ENCODE data around the gene FLT3. TPM values are rescaled to one million over a fixed set of nuclear protein-coding genes. Genes with fewer than 3 reads are reported as not detected.

The FLT3 gene
- polyA plus RNA-seq, 1 of the 3 experiments (the other 2 are of a cell fraction): not detected

DNA sequence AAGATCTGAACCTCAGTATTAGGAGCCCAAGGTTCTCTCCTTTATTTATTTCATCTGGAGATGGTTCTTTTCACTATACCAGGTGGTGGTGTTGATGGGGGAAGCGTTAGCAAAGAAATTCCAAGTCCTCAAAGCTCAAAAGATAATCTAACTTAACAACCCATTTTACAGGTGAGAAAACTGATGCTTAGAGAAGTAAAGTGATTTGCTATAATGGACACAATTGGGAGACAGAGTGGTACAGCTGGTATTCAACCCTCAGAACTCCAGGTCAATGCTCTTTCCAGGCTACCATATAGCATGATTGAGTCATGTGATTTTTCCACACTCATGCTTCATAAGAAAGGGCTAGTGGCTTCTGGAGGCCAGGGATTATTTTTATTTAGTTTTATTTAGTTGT lies 86.9 kb downstream of the FLT3 start:
- Histone ChIP-seq H3K27ac (ENCODE audit: low read depth in 2 of 2, low read length in 1 of 2) (no peak overlapping the region), H4K20me1 (ENCODE audit: insufficient read depth) (no peaks in the 10 kb centered on the region), H3K4me3 (ENCODE audit: low read depth in 2 of 2, low read length in 1 of 2) (no peak overlapping the region), H3K9me2 (no peaks in the 10 kb centered on the region), H3K9ac (no peak overlapping the region), H3K9me3 (no peaks in the 10 kb centered on the region), H2AFZ (ENCODE audit: low read depth) (no peak overlapping the region), H3F3A (replicated peaks; ENCODE audit: insufficient read depth) (no peaks in the 10 kb centered on the region), H3K79me2 (ENCODE audit: insufficient read depth) (no peaks in the 10 kb centered on the region), H3K27me3 (ENCODE audit: insufficient read depth) (peaks cover 40% of the 10 kb centered on the region; the same call in 1 of the 2 replicates), H3K36me3 (replicated peaks in 1 of 2; ENCODE audit: control insufficient read depth in 1 of 2, insufficient read depth in 2 of 2, low read length in 1 of 2) (no peaks in the 10 kb centered on the region), H3K4me2 (no peak overlapping the region), H3K4me1 (ENCODE audit: control insufficient read depth in 1 of 2, insufficient read depth in 2 of 2, low read depth in 1 of 2, low read length in 1 of 2) (no peaks in the 10 kb centered on the region)
- ChIA-PET POLR2A (no interaction called here), CTCF (interaction anchor here (1.0 kb wide), 1 partner anchor 15 kb away, joined by 3 read pairs; no protein-coding TSS in a partner anchor)
- TF ChIP-seq, protein P1, sequence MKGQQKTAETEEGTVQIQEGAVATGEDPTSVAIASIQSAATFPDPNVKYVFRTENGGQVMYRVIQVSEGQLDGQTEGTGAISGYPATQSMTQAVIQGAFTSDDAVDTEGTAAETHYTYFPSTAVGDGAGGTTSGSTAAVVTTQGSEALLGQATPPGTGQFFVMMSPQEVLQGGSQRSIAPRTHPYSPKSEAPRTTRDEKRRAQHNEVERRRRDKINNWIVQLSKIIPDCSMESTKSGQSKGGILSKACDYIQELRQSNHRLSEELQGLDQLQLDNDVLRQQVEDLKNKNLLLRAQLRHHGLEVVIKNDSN (IDR thresholded peaks at IDR 0.05; ENCODE audit: borderline replicate concordance, low read depth): no peak
- TF ChIP-seq GABPA (IDR thresholded peaks at IDR 0.05; ENCODE audit: low read depth): no peak
- TF ChIP-seq FOXM1 (IDR thresholded peaks at IDR 0.05; ENCODE audit: low read depth): no peak
- no peak for TF ChIP-seq YY1 (IDR thresholded peaks at IDR 0.05; ENCODE audit: low read depth)
- no peak for TF ChIP-seq RFX5 (IDR thresholded peaks at IDR 0.05; ENCODE audit: low read length)
- TF ChIP-seq, protein P2, sequence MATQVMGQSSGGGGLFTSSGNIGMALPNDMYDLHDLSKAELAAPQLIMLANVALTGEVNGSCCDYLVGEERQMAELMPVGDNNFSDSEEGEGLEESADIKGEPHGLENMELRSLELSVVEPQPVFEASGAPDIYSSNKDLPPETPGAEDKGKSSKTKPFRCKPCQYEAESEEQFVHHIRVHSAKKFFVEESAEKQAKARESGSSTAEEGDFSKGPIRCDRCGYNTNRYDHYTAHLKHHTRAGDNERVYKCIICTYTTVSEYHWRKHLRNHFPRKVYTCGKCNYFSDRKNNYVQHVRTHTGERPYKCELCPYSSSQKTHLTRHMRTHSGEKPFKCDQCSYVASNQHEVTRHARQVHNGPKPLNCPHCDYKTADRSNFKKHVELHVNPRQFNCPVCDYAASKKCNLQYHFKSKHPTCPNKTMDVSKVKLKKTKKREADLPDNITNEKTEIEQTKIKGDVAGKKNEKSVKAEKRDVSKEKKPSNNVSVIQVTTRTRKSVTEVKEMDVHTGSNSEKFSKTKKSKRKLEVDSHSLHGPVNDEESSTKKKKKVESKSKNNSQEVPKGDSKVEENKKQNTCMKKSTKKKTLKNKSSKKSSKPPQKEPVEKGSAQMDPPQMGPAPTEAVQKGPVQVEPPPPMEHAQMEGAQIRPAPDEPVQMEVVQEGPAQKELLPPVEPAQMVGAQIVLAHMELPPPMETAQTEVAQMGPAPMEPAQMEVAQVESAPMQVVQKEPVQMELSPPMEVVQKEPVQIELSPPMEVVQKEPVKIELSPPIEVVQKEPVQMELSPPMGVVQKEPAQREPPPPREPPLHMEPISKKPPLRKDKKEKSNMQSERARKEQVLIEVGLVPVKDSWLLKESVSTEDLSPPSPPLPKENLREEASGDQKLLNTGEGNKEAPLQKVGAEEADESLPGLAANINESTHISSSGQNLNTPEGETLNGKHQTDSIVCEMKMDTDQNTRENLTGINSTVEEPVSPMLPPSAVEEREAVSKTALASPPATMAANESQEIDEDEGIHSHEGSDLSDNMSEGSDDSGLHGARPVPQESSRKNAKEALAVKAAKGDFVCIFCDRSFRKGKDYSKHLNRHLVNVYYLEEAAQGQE (IDR thresholded peaks at IDR 0.05; ENCODE audit: low read depth, low read length): no peak
- TF ChIP-seq TCF12 (IDR thresholded peaks at IDR 0.05): no peak
- no peak for TF ChIP-seq FOXJ3 (CRISPR knock-in tag; IDR thresholded peaks at IDR 0.05)
- no peak for TF ChIP-seq RXRA (IDR thresholded peaks at IDR 0.05; ENCODE audit: borderline replicate concordance, low read depth)
- no peak for TF ChIP-seq GATA2 (CRISPR knock-in tag; IDR thresholded peaks at IDR 0.05)
- no peak for TF ChIP-seq NRF1 (IDR thresholded peaks at IDR 0.05; ENCODE audit: low read depth, low read length)
- no peak for TF ChIP-seq EZH2phosphoT487 (IDR thresholded peaks at IDR 0.05; ENCODE audit: borderline replicate concordance, low read depth)
- DNase-seq: no peak
- 0% methylated on average over 1 of the region's 1 CpG for WGBS (ENCODE audit: low lambda C conversion rate)

DNA sequence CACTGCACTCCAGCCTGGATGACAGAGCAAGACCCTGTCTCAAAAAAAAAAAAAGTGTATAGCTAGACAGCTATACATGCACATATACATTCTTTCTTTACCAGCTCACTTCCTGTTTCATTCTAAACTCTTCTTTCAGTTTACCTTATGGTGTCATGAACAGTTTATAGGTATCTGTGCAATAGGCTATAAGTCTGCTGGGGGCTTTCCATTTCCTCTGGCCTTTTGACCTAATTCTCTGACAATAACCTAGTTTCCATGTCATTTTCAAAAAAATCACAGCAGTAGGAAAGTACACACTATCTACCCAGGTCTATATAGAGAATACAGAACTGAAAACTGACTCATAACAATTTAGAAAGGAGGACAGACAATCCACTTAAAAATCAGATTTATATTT lies 87.5 kb downstream of the FLT3 start:
- H3K4me3 ChIP-seq (ENCODE audit: low read depth in 2 of 2, low read length in 1 of 2): no peak overlapping the region
- DNase-seq: no peak
- H3K4me2 ChIP-seq: no peak overlapping the region
- H3F3A ChIP-seq (replicated peaks; ENCODE audit: insufficient read depth): no peaks in the 10 kb centered on the region
- no peaks in the 10 kb centered on the region for H3K79me2 ChIP-seq (ENCODE audit: insufficient read depth)
- H3K27ac ChIP-seq (ENCODE audit: low read depth in 2 of 2, low read length in 1 of 2): no peak overlapping the region
- no peak overlapping the region for H2AFZ ChIP-seq (ENCODE audit: low read depth)
- H3K27me3 ChIP-seq (ENCODE audit: insufficient read depth): peaks cover 42% of the 10 kb centered on the region; the same call in 1 of the 2 replicates
- no peaks in the 10 kb centered on the region for H3K4me1 ChIP-seq (ENCODE audit: control insufficient read depth in 1 of 2, insufficient read depth in 2 of 2, low read depth in 1 of 2, low read length in 1 of 2)
- no peaks in the 10 kb centered on the region for H3K9me3 ChIP-seq
- H3K36me3 ChIP-seq (replicated peaks in 1 of 2; ENCODE audit: control insufficient read depth in 1 of 2, insufficient read depth in 2 of 2, low read length in 1 of 2): no peaks in the 10 kb centered on the region
- ChIA-PET POLR2A (no interaction called here), CTCF (no interaction called here)
- H4K20me1 ChIP-seq (ENCODE audit: insufficient read depth): no peaks in the 10 kb centered on the region
- no peaks in the 10 kb centered on the region for H3K9me2 ChIP-seq
- no peak overlapping the region for H3K9ac ChIP-seq
- TF ChIP-seq FOSL2 (IDR thresholded peaks at IDR 0.05; ENCODE audit: borderline replicate concordance, low read depth): no peak
- no peak for TF ChIP-seq EZH2phosphoT487 (IDR thresholded peaks at IDR 0.05; ENCODE audit: borderline replicate concordance, low read depth)
- TF ChIP-seq TAF1 (IDR thresholded peaks at IDR 0.05; ENCODE audit: borderline replicate concordance, low read depth, low read length): no peak
- TF ChIP-seq, protein P1 (IDR thresholded peaks at IDR 0.05; ENCODE audit: borderline replicate concordance, low read depth): no peak
- TF ChIP-seq POLR2AphosphoS5 (IDR thresholded peaks at IDR 0.05; ENCODE audit: low read depth, low read length): no peak
- no peak for TF ChIP-seq PBX3 (IDR thresholded peaks at IDR 0.05)
